Stimulated activated CD4-positive, alpha-beta T cell treated with anti-CD3 and anti-CD28 coated beads, Interleukin-2, amount 100 ng/mL, for 24 hours (primary cell): ENCODE results near the gene SPECC1L.

Experiments
- DNase-seq, 2 donors: peaks; one replicate each; pipeline ENCODE4 v3.0.0-alpha.2; 2020

Gene SPECC1L

GRCh38 chr22:24323695-24324094 is 53.1 kb downstream of the SPECC1L start:
- DNase-seq = no peak

- no peak for DNase-seq
Observed at GRCh38 chr22:24324137-24324536, 53.5 kb downstream of the SPECC1L start.

DNA sequence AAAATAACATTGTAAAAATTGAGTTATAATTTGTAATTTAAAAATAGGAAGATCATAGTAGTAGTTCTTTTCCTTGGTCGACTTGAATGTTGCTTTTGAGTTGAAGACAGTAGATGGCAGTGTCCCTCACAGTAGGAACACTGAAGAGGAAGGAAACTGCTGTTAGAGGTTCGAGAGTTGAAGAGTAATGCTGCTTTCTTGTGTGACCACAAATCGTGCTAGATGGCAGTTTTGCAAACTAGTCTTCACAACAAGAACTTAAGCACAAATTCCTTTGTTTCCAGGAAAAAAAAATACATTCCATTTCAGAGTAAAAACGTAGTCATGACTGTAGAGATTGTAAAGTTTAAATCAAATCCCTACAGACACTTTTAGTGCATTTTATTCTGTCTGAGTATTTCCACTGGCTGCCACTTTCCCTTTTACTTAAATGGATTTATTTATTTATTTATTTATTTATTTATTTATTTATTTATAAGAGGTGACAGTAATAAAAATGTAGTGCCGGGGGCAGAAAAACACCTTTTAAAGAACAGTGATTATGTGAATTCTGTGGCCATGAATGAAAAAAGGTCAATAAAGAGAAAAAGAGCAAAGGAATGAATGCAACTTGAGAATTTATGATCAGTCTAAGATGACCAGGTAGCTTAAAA is 54.6 kb downstream of the SPECC1L start:
- DNase-seq = no peak

GRCh38 chr22:24326266-24326665 is 55.6 kb downstream of the SPECC1L start:
- DNase-seq = no peak

GRCh38 chr22:24327832-24328231 is 57.2 kb downstream of the SPECC1L start:
- DNase-seq = no peak

DNA sequence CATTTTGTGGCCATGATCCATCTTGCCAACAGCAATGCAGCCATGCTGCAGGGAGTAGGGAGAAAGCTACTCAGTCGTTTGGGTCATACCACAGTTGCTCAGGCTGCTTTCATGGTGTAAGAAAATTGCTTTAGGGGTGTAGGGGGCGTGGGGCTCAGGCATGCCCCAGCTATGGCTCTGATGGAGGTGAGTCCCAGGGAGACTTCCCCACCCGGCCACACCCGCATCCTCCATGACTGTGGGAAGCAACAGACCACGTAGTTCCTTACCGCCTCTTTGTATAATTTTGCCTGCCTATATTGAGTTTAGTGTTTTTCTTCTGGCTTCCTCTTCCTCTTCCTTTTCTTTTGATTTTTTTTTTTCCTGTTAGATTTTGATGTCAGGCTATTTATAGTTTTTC is 58.8 kb downstream of the SPECC1L start:
- DNase-seq = no peak

DNA sequence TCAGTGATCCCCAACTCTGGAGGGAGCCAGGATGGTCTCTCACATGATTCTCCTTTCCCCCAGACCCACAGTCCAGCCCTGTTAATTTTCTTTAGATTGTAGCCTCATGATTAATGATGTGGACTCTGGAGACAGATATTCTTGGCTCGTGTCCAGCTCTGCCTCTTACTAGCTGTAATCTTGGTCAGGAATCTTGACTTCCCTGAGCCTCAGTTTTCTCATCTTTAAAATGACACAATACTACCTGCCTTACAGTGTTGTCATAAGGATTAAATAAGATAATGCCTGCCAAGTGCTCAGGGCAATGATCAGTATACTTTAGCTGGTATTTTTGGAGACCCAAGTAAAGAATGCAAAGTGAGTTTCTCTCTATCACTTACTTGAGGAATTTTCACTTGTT is 60.0 kb downstream of the SPECC1L start:
- no peak for DNase-seq

GRCh38 chr22:24331468-24332440 is 61.1 kb downstream of the SPECC1L start:
- no peak for DNase-seq

DNA sequence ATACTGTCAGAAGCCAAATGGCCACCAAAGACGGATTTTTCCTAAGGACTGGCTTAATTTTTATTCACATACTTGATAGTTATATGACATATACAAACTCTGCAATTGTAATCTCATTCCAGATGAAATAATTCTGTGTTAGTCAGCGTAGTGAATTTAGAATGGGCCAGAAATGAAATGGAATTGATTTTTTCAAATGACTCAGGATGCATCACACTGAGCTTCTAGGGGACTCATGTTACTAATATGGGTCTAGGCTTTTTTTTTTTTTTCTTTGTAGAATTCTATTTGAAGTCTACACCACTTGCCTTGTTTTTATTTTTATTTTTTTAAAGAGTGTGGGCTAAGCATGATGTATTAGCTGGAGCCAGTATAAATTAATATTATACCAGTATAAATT is 62.7 kb downstream of the SPECC1L start:
- no peak for DNase-seq

DNA sequence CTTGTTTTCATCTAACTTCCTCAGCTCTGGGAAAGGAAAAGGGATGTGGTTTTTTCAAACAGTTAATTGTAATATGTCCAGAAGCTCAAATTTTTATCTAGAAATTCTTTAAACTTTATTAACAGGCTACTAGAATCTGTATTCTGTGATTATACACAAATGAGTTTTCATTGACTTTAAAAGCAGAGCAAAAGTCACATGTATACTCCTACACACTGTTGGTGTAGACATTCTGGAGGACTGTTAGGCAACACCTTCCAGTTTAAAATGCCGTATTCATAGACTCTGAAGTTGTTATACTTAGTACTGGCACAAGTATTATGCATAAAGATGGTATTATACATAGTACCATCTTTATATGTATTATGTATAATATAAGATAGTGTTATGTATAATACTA is 64.9 kb downstream of the SPECC1L start:
- DNase-seq = no peak

- no peak for DNase-seq
Observed at GRCh38 chr22:24337894-24338645, 67.4 kb downstream of the SPECC1L start.

DNA sequence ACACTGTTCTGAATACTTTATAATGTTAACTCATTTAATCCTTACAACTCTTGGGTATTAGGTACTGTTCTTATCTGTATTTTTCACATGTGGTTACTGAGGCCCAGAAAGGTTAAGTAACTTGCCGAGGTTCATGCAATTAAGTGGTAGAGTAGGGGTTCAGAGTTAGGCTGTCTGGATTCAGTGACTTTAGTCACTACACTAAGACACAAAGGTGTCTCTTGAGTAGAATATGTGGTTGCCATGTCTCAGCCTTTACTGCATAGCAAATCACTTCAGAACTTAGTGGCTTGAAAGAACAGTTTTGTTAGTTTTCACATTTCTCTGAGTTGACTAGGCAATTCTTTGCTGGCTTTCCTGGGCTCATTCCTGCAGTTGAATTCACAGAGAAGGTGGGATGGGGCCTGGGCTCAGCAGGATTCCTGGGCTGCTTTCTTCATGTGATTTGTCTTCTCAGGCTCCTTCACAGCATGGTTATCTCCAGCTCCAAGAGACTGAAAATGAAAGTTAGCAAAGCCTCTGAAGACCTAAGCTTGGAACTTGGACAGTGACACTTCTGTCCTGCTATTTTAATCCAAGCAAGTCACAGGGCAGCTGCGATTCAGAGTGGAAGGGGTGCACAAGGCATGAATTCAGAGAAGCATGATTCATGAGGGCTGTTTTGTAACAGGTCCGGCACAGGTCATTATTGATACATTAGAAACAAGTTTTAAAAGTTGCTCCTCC is 68.3 kb downstream of the SPECC1L start:
- DNase-seq = no peak

- no peak for DNase-seq
Observed at GRCh38 chr22:24339452-24339747, 68.8 kb downstream of the SPECC1L start.

- no peak for DNase-seq
Observed at GRCh38 chr22:24341627-24342026, 71.0 kb downstream of the SPECC1L start.

DNA sequence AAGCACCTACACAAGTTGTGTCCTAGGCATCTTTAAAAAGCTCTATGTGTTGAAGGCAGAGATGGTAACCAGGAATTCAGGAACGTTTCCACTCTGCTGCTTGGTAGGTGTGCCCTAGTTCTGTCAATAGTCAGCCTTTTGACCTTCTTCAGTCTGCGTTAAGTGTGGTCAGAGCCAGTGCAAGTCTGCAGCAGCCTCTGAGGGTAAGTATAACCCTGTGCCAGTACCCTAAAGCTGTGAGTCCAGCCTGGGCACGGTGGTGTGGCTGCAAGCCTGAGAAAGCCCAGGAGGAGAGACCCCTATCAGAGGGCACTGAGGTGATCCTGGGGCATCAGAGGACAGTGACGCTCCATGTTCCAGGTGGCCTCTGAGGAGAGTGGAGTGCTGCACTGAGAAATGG is 80.0 kb downstream of the SPECC1L start:
- no peak for DNase-seq

- no peak for DNase-seq
Observed at GRCh38 chr22:24353121-24353520, 82.5 kb downstream of the SPECC1L start.

- DNase-seq = no peak
Observed at GRCh38 chr22:24355574-24355973, 84.9 kb downstream of the SPECC1L start.

- DNase-seq = no peak
Observed at GRCh38 chr22:24357547-24357946, 86.9 kb downstream of the SPECC1L start.

DNA sequence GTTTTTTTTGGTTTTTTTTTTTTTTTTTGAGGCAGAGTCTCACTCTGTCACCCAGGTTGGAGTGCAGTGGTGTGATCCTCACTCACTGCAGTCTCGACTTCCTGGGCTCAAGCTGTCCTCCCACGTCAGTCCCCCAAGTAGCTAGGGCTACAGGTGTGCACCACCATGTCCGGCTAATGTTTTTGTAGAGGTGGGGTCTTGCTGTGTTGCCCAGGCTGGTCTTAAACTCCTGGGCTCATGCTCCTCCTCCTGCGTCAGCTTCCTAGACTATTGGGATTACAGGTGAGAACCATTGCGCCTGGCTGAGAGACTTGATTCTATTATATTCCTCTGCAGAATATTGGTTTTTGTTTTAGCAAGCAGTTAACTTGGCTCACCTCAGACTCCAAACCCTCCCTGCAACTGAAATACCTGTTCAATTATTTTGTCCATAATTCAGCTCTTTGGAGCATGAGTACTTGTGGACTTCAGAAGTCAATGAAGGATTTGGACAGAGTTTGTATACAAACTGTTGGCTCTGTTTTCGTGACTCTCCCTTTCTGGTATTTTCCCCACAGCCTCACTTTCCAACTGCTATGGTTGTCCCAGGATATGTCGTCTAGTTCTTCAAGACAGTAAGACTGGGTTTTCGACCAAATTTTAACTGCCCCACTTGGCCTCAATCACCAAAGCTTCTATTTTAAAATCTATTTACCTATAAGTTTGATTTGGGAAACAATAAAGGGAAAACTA is 87.6 kb downstream of the SPECC1L start:
- no peak for DNase-seq

GRCh38 chr22:24359452-24360120 is 89.0 kb downstream of the SPECC1L start:
- no peak for DNase-seq

- DNase-seq = no peak
Observed at GRCh38 chr22:24361976-24362646, 91.5 kb downstream of the SPECC1L start.
